ENCODE results near the gene ATG9A. TPM values are rescaled to one million over a fixed set of nuclear protein-coding genes. Genes with fewer than 3 reads are reported as not detected.

The ATG9A gene, protein sequence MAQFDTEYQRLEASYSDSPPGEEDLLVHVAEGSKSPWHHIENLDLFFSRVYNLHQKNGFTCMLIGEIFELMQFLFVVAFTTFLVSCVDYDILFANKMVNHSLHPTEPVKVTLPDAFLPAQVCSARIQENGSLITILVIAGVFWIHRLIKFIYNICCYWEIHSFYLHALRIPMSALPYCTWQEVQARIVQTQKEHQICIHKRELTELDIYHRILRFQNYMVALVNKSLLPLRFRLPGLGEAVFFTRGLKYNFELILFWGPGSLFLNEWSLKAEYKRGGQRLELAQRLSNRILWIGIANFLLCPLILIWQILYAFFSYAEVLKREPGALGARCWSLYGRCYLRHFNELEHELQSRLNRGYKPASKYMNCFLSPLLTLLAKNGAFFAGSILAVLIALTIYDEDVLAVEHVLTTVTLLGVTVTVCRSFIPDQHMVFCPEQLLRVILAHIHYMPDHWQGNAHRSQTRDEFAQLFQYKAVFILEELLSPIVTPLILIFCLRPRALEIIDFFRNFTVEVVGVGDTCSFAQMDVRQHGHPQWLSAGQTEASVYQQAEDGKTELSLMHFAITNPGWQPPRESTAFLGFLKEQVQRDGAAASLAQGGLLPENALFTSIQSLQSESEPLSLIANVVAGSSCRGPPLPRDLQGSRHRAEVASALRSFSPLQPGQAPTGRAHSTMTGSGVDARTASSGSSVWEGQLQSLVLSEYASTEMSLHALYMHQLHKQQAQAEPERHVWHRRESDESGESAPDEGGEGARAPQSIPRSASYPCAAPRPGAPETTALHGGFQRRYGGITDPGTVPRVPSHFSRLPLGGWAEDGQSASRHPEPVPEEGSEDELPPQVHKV
- 62.4 TPM for total RNA-seq

DNA sequence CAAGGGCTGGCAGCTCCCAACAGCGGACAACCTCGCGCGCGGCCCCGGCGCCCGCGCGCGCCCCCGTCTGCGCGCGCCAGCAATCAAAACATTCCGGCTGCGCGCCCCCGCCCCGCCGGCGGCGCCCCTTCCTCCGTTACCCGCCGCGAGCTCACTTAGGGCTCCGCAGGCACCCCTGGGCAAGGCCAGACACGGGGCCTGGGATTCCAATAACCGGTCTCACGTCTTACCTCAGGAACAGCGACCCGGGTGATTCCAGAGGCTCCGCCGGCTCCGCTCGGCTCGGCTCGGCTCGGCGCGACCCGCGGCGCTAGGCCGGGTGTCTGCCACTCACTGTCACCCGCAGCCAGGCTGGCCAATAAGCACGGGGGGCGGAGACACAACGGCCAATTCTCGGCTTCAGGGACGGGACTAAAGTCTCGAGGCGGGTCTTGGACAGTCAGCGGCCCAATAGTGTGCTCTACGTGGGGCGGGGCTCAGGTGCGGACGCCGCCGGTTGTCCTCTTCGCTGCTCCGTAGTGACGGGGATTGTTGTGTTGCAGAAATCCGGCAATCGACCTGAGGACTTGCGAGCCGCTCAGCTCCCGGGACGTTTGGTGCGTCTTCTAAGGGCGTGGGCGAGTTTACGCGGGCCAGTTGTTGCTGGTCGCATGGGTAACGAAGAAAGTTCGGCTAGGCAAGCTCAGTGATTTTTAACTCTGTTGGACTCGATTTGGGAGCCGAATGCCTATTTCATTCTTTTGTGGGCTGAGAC, at the start of gene ATG9A, which contains the start of gene ANKZF1:
Gene ATG9A, minus strand, starts transcription at position 332 of the 754 bp plus-strand sequence. CDS start 1,612 bp downstream, outside the sequence.
Gene ANKZF1, plus strand, starts transcription at position 502 of the 754 bp plus-strand sequence. CDS start 452 bp downstream, outside the sequence.
- TF ChIP-seq POLR2A (IDR thresholded peaks at IDR 0.05) (peak in 1 of 2 donors; percentile 58), POLR2AphosphoS5 (IDR thresholded peaks at IDR 0.05; ENCODE audit: insufficient read depth in 1 of 2, low read depth in 1 of 2) (peak; percentile 85 to 94)
- TF ChIP-seq, protein P1, sequence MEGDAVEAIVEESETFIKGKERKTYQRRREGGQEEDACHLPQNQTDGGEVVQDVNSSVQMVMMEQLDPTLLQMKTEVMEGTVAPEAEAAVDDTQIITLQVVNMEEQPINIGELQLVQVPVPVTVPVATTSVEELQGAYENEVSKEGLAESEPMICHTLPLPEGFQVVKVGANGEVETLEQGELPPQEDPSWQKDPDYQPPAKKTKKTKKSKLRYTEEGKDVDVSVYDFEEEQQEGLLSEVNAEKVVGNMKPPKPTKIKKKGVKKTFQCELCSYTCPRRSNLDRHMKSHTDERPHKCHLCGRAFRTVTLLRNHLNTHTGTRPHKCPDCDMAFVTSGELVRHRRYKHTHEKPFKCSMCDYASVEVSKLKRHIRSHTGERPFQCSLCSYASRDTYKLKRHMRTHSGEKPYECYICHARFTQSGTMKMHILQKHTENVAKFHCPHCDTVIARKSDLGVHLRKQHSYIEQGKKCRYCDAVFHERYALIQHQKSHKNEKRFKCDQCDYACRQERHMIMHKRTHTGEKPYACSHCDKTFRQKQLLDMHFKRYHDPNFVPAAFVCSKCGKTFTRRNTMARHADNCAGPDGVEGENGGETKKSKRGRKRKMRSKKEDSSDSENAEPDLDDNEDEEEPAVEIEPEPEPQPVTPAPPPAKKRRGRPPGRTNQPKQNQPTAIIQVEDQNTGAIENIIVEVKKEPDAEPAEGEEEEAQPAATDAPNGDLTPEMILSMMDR (IDR thresholded peaks at IDR 0.05) = no peak
- peak in 1 of 2 donors; percentile 99 for DNase-seq (ENCODE audit: extremely low spot score in 2 of 2)
- intact Hi-C loops (cut with DNase I) = no loop called here
- H3K4me1 ChIP-seq = peaks cover 46% of the 10 kb centered on the region
- peak within 1 kb of the TSS; percentile 64 to 85 for H3K4me3 ChIP-seq
- H3K27ac ChIP-seq = peak within 1 kb of the TSS; percentile 83
- no peaks in the 10 kb centered on the region for H3K27me3 ChIP-seq
- peaks cover 8 to 53% of the 10 kb centered on the region in 2 donors for H3K36me3 ChIP-seq
- H3K9me3 ChIP-seq = no peaks in the 10 kb centered on the region

- Histone ChIP-seq H3K4me1 (peaks cover 39% of the 10 kb centered on the region), H3K27me3 (no peaks in the 10 kb centered on the region), H3K27ac (peak overlapping the region; percentile 100), H3K4me3 (peak overlapping the region; percentile 67 to 84), H3K36me3 (peaks cover 0 to 31% of the 10 kb centered on the region in 2 donors), H3K9me3 (no peaks in the 10 kb centered on the region)
- intact Hi-C loops (cut with DNase I) = loop anchor here (1.0 kb wide), 1 partner anchor 16 kb away; no protein-coding TSS in a partner anchor
- no peak for DNase-seq (ENCODE audit: extremely low spot score in 2 of 2)
- no peak for TF ChIP-seq POLR2A (IDR thresholded peaks at IDR 0.05)
- TF ChIP-seq POLR2AphosphoS5 (IDR thresholded peaks at IDR 0.05; ENCODE audit: insufficient read depth in 1 of 2, low read depth in 1 of 2) = no peak
- TF ChIP-seq, protein P1 (IDR thresholded peaks at IDR 0.05) = no peak
Measured at GRCh38 chr2:219278655-219279150, 49.3 kb upstream of the ATG9A start.

DNA sequence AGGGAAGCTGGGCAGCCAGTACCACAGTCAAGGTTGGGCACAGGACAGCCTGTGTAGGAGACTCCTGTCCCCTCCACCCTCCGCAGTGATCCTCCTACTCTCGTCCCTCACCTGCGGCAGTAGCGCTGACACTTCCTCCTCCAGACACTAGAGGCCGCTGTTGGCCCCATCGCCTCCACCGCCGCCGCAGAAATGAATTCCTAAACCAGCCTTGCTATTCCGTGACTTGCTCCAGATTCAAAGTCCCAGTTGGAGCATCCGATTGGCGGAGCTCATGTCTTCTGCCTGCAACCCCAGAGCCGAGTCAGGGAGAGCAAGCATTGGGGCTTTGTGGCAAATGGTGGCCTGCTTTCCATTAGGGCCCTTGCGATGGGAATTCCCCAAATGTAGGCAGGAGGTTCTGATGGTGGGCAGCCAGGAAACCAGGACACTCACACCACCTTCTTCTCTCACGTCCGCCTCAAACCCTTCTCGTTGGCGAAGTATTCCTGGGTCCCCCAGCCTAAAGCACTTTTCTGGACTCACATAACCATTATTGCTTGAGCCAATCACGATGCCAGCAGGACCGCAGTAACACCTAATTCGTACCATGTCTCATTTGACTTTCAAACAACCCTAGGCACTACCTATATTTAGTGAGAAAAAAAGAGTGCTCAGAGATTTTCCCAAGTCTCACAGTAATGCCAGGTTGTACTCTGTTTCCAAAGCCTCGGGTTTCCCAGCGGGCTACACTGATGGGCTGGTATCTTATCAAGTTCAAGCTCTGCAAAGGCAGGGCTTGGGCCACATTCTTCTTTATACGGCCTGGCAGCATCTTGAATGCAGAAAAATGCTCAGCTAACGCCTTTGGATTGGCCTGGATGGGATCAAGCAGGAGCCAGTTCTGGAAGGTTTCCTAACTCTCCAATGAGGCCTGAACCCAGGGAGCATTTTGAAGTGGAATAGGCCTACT, 48.5 kb upstream of the ATG9A start:
- Histone ChIP-seq H3K27ac (peak overlapping the region; percentile 100), H3K36me3 (peaks cover 0 to 24% of the 10 kb centered on the region in 2 donors), H3K4me1 (peaks cover 39% of the 10 kb centered on the region), H3K4me3 (peak overlapping the region in 1 of 2 donors; percentile 67), H3K9me3 (no peaks in the 10 kb centered on the region), H3K27me3 (no peaks in the 10 kb centered on the region)
- peak; percentile 51 to 72 for TF ChIP-seq POLR2AphosphoS5 (IDR thresholded peaks at IDR 0.05; ENCODE audit: insufficient read depth in 1 of 2, low read depth in 1 of 2)
- TF ChIP-seq, protein P1 (IDR thresholded peaks at IDR 0.05) = peak; percentile 90 to 96 (median 95)
- TF ChIP-seq POLR2A (IDR thresholded peaks at IDR 0.05) = no peak
- intact Hi-C loops (cut with DNase I) = no loop called here
- no peak for DNase-seq (ENCODE audit: extremely low spot score in 2 of 2)

Data from vagina (tissue), 2 donors.